Naive thymus-derived CD4-positive, alpha-beta T cell (primary cell): Measurements from ENCODE around the gene MRPL55. TPM values are rescaled to one million over a fixed set of nuclear protein-coding genes. Genes with fewer than 3 reads are reported as not detected.

Source experiments
- ATAC-seq: fragments of 150-1000 bp; cut with Tn5 transposase; 2 replicates; pipeline ENCODE4 v1.10.0; 2021; ENCODE audit warnings: mild to moderate bottlenecking, moderate library complexity
- CTCF ChIA-PET: fragments of 350-600 bp; sonication (Branson Sonifier 250); formaldehyde crosslinking; loops from one replicate; lab custom pipeline; 2021; ENCODE audit warnings: antibody characterized with exemption; lab: Charles Lee
- POLR2A ChIA-PET: fragments of 350-600 bp; sonication (Branson Sonifier 250); formaldehyde crosslinking; loops from one replicate; lab custom pipeline; 2021; ENCODE audit warnings: antibody characterized with exemption, inconsistent platforms; lab: Charles Lee
- DNase-seq, 9 donors: peaks; one replicate each; pipeline versions ENCODE4 v3.0.0 to v3.0.0-alpha.2; 2020 to 2022; ENCODE audit warnings: mixed read lengths in 1 of 9
- H3K27ac ChIP-seq: one replicate; pipeline ENCODE4 v1.7.0; 2013; ENCODE audit warnings: mild to moderate bottlenecking, low read depth, low read length, moderate library complexity
- H3K27me3 ChIP-seq, 2 donors: one replicate each; pipeline ENCODE4 v1.7.0; 2013; ENCODE audit warnings: low read length in 2 of 2, mild to moderate bottlenecking in 2 of 2, moderate library complexity in 2 of 2; ENCODE audit not compliant: control insufficient read depth in 2 of 2, insufficient read depth in 2 of 2
- H3K36me3 ChIP-seq, 3 experiments: 1 replicate in 2 of 3; 2 replicates in 1 of 3; pipeline ENCODE4 v1.7.0; 2013; ENCODE audit warnings: low read length in 3 of 3, mild to moderate bottlenecking in 3 of 3, moderate library complexity in 1 of 3; ENCODE audit not compliant: insufficient read depth in 3 of 3, control insufficient read depth in 2 of 3
- H3K4me1 ChIP-seq, 2 donors: one replicate each; pipeline ENCODE4 v1.7.0; 2013; ENCODE audit warnings: low read length in 2 of 2, mild to moderate bottlenecking in 2 of 2, moderate library complexity in 1 of 2; ENCODE audit not compliant: control insufficient read depth in 2 of 2, insufficient read depth in 2 of 2
- H3K4me3 ChIP-seq: 2 replicates; pipeline ENCODE4 v1.7.0; 2013; ENCODE audit warnings: mild to moderate bottlenecking, low read length
- H3K9me3 ChIP-seq, 3 experiments: 1 replicate in 2 of 3; 2 replicates in 1 of 3; pipeline ENCODE4 v1.7.0; 2013; ENCODE audit warnings: low read length in 3 of 3; ENCODE audit not compliant: control insufficient read depth in 2 of 3
- H3K27ac Mint-ChIP-seq, 9 donors: one replicate each; pipeline ENCODE4 v1.8.0; 2020 to 2022; ENCODE audit warnings: mixed read lengths in 9 of 9, mild to moderate bottlenecking in 8 of 9, moderate library complexity in 5 of 9, inconsistent platforms in 2 of 9
- H3K27me3 Mint-ChIP-seq, 5 donors: one replicate each; pipeline ENCODE4 v1.8.0; 2021 to 2022; ENCODE audit warnings: mixed read lengths in 5 of 5, mild to moderate bottlenecking in 1 of 5
- H3K36me3 Mint-ChIP-seq, 5 donors: one replicate each; pipeline ENCODE4 v1.8.0; 2020 to 2022; ENCODE audit warnings: mixed read lengths in 5 of 5, mild to moderate bottlenecking in 3 of 5, inconsistent platforms in 1 of 5
- H3K4me1 Mint-ChIP-seq, 7 donors: one replicate each; pipeline ENCODE4 v1.8.0; 2020 to 2022; ENCODE audit warnings: mixed read lengths in 7 of 7, mild to moderate bottlenecking in 3 of 7, inconsistent platforms in 1 of 7
- H3K4me3 Mint-ChIP-seq, 10 donors: one replicate each; pipeline ENCODE4 v1.8.0; 2020 to 2022; ENCODE audit warnings: mild to moderate bottlenecking in 10 of 10, mixed read lengths in 10 of 10, moderate library complexity in 6 of 10, inconsistent platforms in 2 of 10
- H3K9me3 Mint-ChIP-seq, 11 donors: one replicate each; pipeline ENCODE4 v1.8.0; 2020 to 2022; ENCODE audit warnings: mixed read lengths in 11 of 11, mild to moderate bottlenecking in 4 of 11, inconsistent platforms in 1 of 11, moderate library complexity in 1 of 11
- intact Hi-C, 2 donors: fragments of 100-400 bp; cut with micrococcal nuclease; formaldehyde crosslinking; loops; one replicate each; pipeline ENCODE4 v1.15.1; 2023
- polyA plus RNA-seq, 2 donors: library from polyadenylated mRNA; unstranded; fragments of 300-500 nt; fragmentation: Illumina TruSeq; gene quantifications; one replicate each; pipeline ENCODE4 v1.2.3, GENCODE V29; 2021
- total RNA-seq, 6 experiments: library from RNA in 5 of 6; stranded (reverse) in 5 of 6; gene quantifications; 1 replicate in 5 of 6; 2 replicates in 1 of 6; pipeline ENCODE4 v1.2.3 and lab custom pipeline; 2021 to 2026

Gene MRPL55
- total and polyA plus RNA-seq, 7 experiments from 2014 or later, result 34.3 to 149 (median 68.5) TPM

- H3K36me3 ChIP-seq, result peaks cover 0 to 63% (median 11%) of the 10 kb centered on the region in 3 experiments
- ChIA-PET CTCF (no interaction called here), POLR2A (interaction anchor here (0.8 to 1.2 kb wide), 5 partner anchors 10 to 20 kb away, joined by 3 to 7 read pairs (median 6); partner anchors contain the start of gene ARF1)
- Mint-ChIP-seq H3K4me3 (peak overlapping the region; percentile 70 to 97 (median 82)), H3K4me1 (peaks cover 6 to 38% (median 23%) of the 10 kb centered on the region in 7 donors), H3K9me3 (peaks cover 0 to 4% (median 0%) of the 10 kb centered on the region in 11 donors), H3K27me3 (no peaks in the 10 kb centered on the region), H3K36me3 (peaks cover 0 to 15% (median 5%) of the 10 kb centered on the region in 5 donors), H3K27ac (peak overlapping the region in 8 of 9 donors; percentile 32 to 94 (median 80))
- H3K27ac ChIP-seq, result peak overlapping the region; percentile 94
- intact Hi-C loops, result loop anchor here (2.0 to 10.0 kb wide), 3 partner anchors 173 to 1697 kb away; partner anchors contain the start of genes NUP133 (in 1 of the 2) and PARP1 (in 1 of the 2)
- peak; percentile 59 for ATAC-seq
- H3K9me3 ChIP-seq, result no peaks in the 10 kb centered on the region
- no peaks in the 10 kb centered on the region for H3K27me3 ChIP-seq
- H3K4me3 ChIP-seq, result peak overlapping the region; percentile 95
- peaks cover 15 to 17% of the 10 kb centered on the region in 2 donors for H3K4me1 ChIP-seq
- DNase-seq, result peak in 8 of 9 donors; percentile 48 to 69 (median 56)
Observed at GRCh38 chr1:228101994-228102790, 6.9 kb downstream of the MRPL55 start.

GRCh38 chr1:228101614-228101993 lies 7.5 kb downstream of the MRPL55 start:
- no peak for ATAC-seq
- H3K27ac ChIP-seq, result peak overlapping the region; percentile 94
- Mint-ChIP-seq H3K9me3 (peaks cover 0 to 4% (median 0%) of the 10 kb centered on the region in 11 donors), H3K27ac (peak overlapping the region; percentile 62 to 96 (median 81)), H3K27me3 (no peaks in the 10 kb centered on the region), H3K4me3 (peak overlapping the region; percentile 54 to 97 (median 73)), H3K36me3 (peaks cover 0 to 10% (median 5%) of the 10 kb centered on the region in 5 donors), H3K4me1 (peaks cover 6 to 34% (median 21%) of the 10 kb centered on the region in 7 donors)
- ChIA-PET POLR2A (interaction anchor here (0.8 to 1.2 kb wide), 5 partner anchors 9 to 20 kb away, joined by 3 to 7 read pairs (median 6); partner anchors contain the start of gene ARF1), CTCF (no interaction called here)
- peaks cover 15 to 17% of the 10 kb centered on the region in 2 donors for H3K4me1 ChIP-seq
- H3K9me3 ChIP-seq, result no peaks in the 10 kb centered on the region
- no peaks in the 10 kb centered on the region for H3K27me3 ChIP-seq
- peaks cover 0 to 64% (median 11%) of the 10 kb centered on the region in 3 experiments for H3K36me3 ChIP-seq
- peak overlapping the region; percentile 95 for H3K4me3 ChIP-seq
- DNase-seq, result no peak
- intact Hi-C loops, result loop anchor here in 1 of 2 donors (2.0 to 10.0 kb wide), 2 partner anchors 173 to 1697 kb away; partner anchors contain the start of gene PARP1

- Mint-ChIP-seq H3K27me3 (no peaks in the 10 kb centered on the region), H3K9me3 (peaks cover 0 to 4% (median 0%) of the 10 kb centered on the region in 11 donors), H3K36me3 (peaks cover 0 to 10% (median 5%) of the 10 kb centered on the region in 5 donors), H3K4me1 (peaks cover 6 to 30% (median 22%) of the 10 kb centered on the region in 7 donors), H3K27ac (peak overlapping the region; percentile 62 to 96 (median 81)), H3K4me3 (peak overlapping the region; percentile 54 to 97 (median 73))
- H3K4me1 ChIP-seq, result peaks cover 16 to 20% of the 10 kb centered on the region in 2 donors
- no peaks in the 10 kb centered on the region for H3K9me3 ChIP-seq
- peak overlapping the region; percentile 94 for H3K27ac ChIP-seq
- no peaks in the 10 kb centered on the region for H3K27me3 ChIP-seq
- ATAC-seq, result no peak
- H3K36me3 ChIP-seq, result peaks cover 0 to 64% (median 11%) of the 10 kb centered on the region in 3 experiments
- intact Hi-C loops, result loop anchor here in 1 of 2 donors (2.0 to 10.0 kb wide), 2 partner anchors 174 to 1696 kb away; partner anchors contain the start of gene PARP1
- ChIA-PET CTCF (no interaction called here), POLR2A (interaction anchor here (1.1 to 2.2 kb wide), 3 partner anchors 10 to 19 kb away, joined by 6 to 10 read pairs (median 7); partner anchors contain the start of gene ARF1)
- peak overlapping the region; percentile 95 for H3K4me3 ChIP-seq
- DNase-seq, result no peak
Observed at GRCh38 chr1:228100822-228101613, 8.1 kb downstream of the MRPL55 start.

- no peak for ATAC-seq
- intact Hi-C loops, result no loop called here
- Mint-ChIP-seq H3K36me3 (peaks cover 6 to 24% (median 20%) of the 10 kb centered on the region in 5 donors), H3K9me3 (peaks cover 0 to 19% (median 9%) of the 10 kb centered on the region in 11 donors), H3K4me3 (peak overlapping the region in 3 of 10 donors; percentile 34 to 50 (median 42)), H3K27me3 (no peaks in the 10 kb centered on the region), H3K27ac (peak overlapping the region in 4 of 9 donors; percentile 48 to 67 (median 60)), H3K4me1 (peaks cover 20 to 44% (median 35%) of the 10 kb centered on the region in 7 donors)
- Histone ChIP-seq H3K27ac (no peak overlapping the region), H3K36me3 (peaks cover 6 to 64% (median 11%) of the 10 kb centered on the region in 3 experiments), H3K9me3 (peaks cover 0 to 6% (median 0%) of the 10 kb centered on the region in 3 experiments), H3K4me3 (no peak overlapping the region), H3K4me1 (peaks cover 23 to 28% of the 10 kb centered on the region in 2 donors), H3K27me3 (no peaks in the 10 kb centered on the region)
- CTCF ChIA-PET, result interaction anchor here (0.9 to 1.0 kb wide), 2 partner anchors 10 to 12 kb away, joined by 3 to 4 read pairs; no protein-coding TSS in a partner anchor
- no peak for DNase-seq
- POLR2A ChIA-PET, result interaction anchor here (1.0 to 2.2 kb wide), 4 partner anchors 9 to 359 kb away, joined by 3 to 10 read pairs (median 6); partner anchors contain the start of gene ARF1
Observed at GRCh38 chr1:228099331-228099732, 9.8 kb downstream of the MRPL55 start.

GRCh38 chr1:228098323-228098931 lies 10.7 kb downstream of the MRPL55 start:
- DNase-seq (no peak), ATAC-seq (no peak)
- Histone ChIP-seq H3K4me3 (no peak overlapping the region), H3K36me3 (peaks cover 6 to 69% (median 11%) of the 10 kb centered on the region in 3 experiments), H3K27me3 (no peaks in the 10 kb centered on the region), H3K27ac (no peak overlapping the region), H3K9me3 (peaks cover 0 to 13% (median 0%) of the 10 kb centered on the region in 3 experiments), H3K4me1 (peaks cover 14 to 20% of the 10 kb centered on the region in 2 donors)
- ChIA-PET POLR2A (interaction anchor here (2.0 to 2.2 kb wide), 2 partner anchors 10 to 15 kb away, joined by 8 to 10 read pairs; partner anchors contain the start of genes ARF1 and MRPL55), CTCF (interaction anchor here (0.9 kb wide), 1 partner anchor 11 kb away, joined by 3 read pairs; no protein-coding TSS in a partner anchor)
- H3K27ac Mint-ChIP-seq, result peak overlapping the region in 2 of 9 donors; percentile 25 to 54
- H3K9me3 Mint-ChIP-seq, result peaks cover 0 to 23% (median 10%) of the 10 kb centered on the region in 11 donors
- intact Hi-C loops, result no loop called here
- H3K4me3 Mint-ChIP-seq, result peak overlapping the region in 1 of 10 donors; percentile 42
- peaks cover 20 to 42% (median 37%) of the 10 kb centered on the region in 7 donors for H3K4me1 Mint-ChIP-seq
- peaks cover 6 to 29% (median 25%) of the 10 kb centered on the region in 5 donors for H3K36me3 Mint-ChIP-seq
- H3K27me3 Mint-ChIP-seq, result no peaks in the 10 kb centered on the region
